GM21528 (cell line): ENCODE results near the gene CIZ1.

Experiments
- ATAC-seq: cut with Tn5 transposase; IDR thresholded peaks from one replicate; pipeline ENCODE4 v1.9.1; 2021; ENCODE audit warnings: mild to moderate bottlenecking, moderate library complexity; ENCODE audit not compliant: unreplicated experiment, low FRiP score

Gene CIZ1

DNA sequence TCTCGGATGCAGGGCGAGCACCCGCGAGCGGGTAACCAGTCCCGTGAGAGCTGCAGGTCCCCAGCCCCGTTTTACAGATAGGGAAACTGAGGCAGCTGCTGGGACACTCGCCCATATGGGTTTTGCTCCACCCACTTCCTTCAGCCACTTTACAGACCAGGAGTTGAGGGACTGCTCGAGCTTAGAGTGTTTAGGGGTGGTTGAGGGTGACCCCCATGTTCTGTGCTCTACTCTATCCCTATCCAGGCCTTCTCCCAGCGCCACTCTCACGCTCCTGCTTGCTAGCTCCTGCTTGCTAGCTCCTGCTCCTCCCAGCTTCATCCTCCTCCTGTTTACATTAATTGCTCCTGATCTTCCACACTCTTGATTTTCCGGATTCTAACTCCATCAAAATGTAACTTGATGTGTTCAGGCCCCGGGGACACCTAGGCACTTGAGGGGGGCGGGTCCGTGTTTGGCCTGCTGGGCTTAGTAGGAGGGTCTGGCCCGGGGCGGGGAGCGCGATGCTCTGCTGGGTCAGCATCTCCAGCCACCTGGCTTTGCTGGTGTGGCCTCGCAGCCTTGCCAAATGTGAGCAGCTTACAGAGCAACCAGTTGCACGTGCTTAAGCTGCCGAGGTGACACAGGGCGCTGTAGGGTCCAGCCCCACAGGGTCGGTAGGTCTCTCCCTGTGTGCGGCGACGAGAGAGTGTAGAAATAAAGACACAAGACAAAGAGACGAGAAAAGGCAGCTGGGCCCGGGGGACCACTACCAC is 62.4 kb downstream of the CIZ1 start:
- ATAC-seq, result no peak

GRCh38 chr9:128127990-128128835 is 63.2 kb downstream of the CIZ1 start:
- peak; percentile 68 for ATAC-seq

DNA sequence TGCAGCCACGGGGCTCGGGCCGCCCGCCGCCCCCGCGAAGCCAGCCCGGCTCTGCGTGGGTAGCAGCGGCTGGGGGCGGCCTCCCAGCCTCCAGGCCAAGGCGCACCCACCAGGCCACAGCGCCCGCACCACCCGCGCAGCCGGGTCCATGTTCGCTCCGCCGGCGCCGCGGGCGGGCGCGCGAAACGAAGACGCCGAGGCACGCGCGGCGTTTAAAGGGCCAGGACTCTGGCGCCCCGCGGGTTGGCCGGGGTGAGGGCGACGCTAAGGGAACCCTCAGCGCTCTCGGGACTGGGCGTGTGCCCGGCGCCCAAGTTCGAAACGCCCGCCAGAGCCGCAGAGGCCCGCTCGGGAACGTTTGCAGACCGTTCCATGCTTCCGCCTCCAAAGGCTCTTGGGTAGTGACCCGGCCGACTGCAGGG is 63.8 kb downstream of the CIZ1 start, which contains the start of gene PTGES2:
Gene PTGES2, minus strand, starts transcription at position 162 of the 422 bp plus-strand sequence. Its CDS starts 12 bp downstream, at position 150.
- peak; percentile 51 for ATAC-seq

- ATAC-seq, result no peak
Observed at GRCh38 chr9:128125580-128126354, 65.6 kb downstream of the CIZ1 start.

- no peak for ATAC-seq
Observed at GRCh38 chr9:128124873-128125579, 66.3 kb downstream of the CIZ1 start.

DNA sequence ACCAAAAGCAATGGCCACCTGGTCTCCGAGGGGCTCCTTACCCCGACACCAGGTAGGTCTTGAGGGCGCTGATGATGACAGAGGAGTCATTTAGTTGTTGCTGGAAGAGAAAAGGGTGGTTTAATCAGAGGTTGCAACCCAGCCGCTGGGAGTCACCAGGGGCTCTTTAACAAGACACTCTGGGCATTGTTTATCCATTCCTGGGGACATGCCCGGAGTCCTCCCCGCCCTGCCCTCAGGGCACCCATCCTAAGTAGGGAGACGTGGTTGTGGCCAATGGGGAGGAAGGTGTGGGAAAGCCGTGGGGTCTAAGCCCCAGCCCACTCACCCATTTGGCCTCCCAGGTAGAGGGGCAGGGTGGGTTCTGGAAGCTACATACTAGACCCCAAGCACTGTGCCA is 66.9 kb downstream of the CIZ1 start:
- ATAC-seq, result no peak

GRCh38 chr9:128123451-128124080 is 67.8 kb downstream of the CIZ1 start:
- no peak for ATAC-seq

GRCh38 chr9:128122809-128123175 is 68.6 kb downstream of the CIZ1 start:
- ATAC-seq, result no peak

DNA sequence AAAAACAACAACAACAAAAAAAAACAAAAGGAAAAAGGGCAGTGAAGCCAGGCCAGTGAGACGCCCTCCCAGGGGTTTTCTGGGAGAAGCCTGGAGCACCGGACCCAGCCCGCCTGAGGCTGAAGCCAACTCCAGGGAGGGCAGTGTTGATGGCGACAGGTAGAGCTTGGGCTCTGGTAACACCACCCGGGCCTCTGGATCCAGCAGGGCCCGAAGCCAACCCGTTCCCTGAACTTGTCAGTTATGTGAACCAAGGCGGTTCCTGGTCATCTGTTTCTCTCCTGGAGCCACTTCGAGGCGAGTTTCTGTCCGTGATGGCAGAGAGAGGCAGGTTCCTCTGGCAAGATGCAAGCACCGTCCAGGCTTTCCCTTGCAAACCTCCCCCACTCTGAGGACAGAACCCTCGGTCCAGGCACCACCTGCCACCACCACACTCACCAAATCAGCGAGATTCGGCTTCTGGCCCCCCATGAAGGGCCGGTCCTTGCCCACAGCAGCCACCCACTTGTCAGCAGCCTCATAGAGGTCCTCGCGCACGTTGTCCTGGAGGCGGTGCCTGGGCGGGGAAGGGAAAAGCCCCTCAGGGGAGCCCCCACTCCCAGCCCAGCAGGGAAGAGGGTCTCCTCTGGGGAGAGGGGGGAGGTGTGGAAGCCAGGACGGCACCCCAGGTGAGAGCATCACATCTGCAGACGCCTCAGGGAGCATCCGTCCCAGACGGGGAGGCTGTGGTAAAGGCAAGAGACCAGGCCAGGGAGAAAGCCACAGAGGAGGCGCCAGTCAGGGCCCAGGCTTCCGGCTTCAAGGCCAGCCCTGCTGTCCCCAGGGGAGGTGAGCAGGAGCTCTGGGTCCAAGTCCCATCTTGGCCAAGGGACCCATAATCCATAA is 69.2 kb downstream of the CIZ1 start:
- no peak for ATAC-seq

- ATAC-seq, result no peak
Observed at GRCh38 chr9:128121466-128121810, 69.9 kb downstream of the CIZ1 start.

GRCh38 chr9:128120741-128121465 is 70.5 kb downstream of the CIZ1 start:
- no peak for ATAC-seq

GRCh38 chr9:128120061-128120740 is 71.2 kb downstream of the CIZ1 start:
- ATAC-seq, result no peak

DNA sequence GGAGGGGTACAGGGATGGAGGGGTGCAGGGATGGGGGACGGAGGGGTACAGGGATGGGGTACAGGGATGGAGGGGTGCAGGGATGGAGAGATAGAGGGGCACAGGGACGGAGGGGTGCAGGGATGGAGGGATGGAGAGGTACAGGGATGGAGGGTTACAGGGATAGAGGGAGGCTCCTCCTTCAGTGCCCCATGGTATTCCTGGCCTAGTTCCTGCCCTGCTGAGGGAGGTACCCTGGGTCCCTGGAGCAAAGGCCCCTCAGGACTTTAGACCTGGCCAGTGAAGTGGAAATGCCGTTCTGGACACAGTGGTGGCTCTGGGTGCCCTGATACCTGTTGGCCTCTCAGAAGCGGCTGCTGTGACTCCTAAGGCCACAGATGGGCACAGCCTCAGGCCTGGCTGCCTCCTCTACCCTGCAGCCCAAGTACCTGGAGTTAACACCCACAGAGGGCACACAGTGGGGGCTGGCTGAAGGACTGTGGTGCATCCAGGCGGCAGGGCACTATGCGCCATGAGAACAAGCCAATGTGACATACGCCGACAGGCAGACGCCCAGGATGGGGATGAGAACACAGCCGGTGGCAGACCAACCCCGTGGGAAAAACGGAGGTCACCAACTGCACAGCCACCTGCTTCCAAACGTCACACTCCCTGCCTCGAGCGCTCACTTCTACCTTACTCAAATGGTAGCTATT is 72.3 kb downstream of the CIZ1 start:
- ATAC-seq, result no peak

DNA sequence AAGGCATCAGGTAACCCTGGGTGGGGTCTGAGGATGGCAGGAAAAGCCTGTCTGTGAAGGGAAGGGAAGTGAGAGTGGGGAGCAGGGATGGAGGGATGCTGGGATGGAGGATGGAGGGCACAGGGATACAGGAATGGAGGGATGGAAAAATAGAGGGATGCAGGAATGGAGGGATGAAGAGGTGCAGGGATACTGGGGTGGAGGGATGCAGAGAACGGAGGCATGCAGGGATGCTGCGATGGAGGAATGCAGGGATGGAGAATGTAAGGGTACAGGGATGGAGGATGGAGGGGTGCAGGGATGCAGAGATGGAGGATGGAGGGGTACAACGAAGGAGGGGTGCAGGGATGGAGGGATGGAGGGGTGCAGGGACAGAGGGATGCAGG is 72.9 kb downstream of the CIZ1 start:
- no peak for ATAC-seq

- ATAC-seq, result peak; percentile 56
Observed at GRCh38 chr9:128117613-128118471, 73.5 kb downstream of the CIZ1 start.
